A549 (cell line): Measurements from ENCODE around the gene PRKCQ. TPM values are rescaled to one million over a fixed set of nuclear protein-coding genes. Genes with fewer than 3 reads are reported as not detected.

Source experiments
- ATAC-seq, 2 experiments: fragments of 200-7000 bp in 1 of 2; fragments of >200 bp in 1 of 2; cut with Nextera tagmentation in 1 of 2; cut with Tn5 transposase in 1 of 2; 3 replicates each; pipeline versions ENCODE4 v1.8.0 to v1.9.1; 2018 to 2020; ENCODE audit warnings: mild to moderate bottlenecking in 1 of 2, moderate library complexity in 1 of 2
- CTCF ChIA-PET: fragments of 300-600 bp; sonication (Branson Sonifier 250); formaldehyde crosslinking; extraction: SDS; loops from one replicate; lab custom pipeline; 2021; ENCODE audit warnings: antibody characterized with exemption, inconsistent platforms; lab: Yijun Ruan, JAX
- POLR2A ChIA-PET: fragments of 350-600 bp; formaldehyde crosslinking; extraction: SDS; loops from one replicate; lab custom pipeline; 2021; ENCODE audit warnings: antibody characterized with exemption, inconsistent platforms; lab: Yijun Ruan, JAX
- DNase-seq, 2 experiments: peaks; one replicate each; pipeline versions ENCODE4 v3.0.0 to v3.0.0-alpha.2; 2011 to 2016; ENCODE audit warnings: low read depth in 1 of 2, low spot score in 1 of 2
- FAIRE-seq: peaks from 2 replicates; lab custom pipeline; 2011; peaks lifted over from hg19 to GRCh38; lab: Jason Lieb, UNC
- H3K27ac ChIP-seq, 2 experiments: fragments of >200 bp; sonication (Bioruptor Twin); formaldehyde crosslinking; 3 replicates each; pipeline ENCODE4 v1.5.1; 2016 to 2017
- H3K4me1 ChIP-seq: fragments of >200 bp; sonication (Bioruptor Twin); formaldehyde crosslinking; 3 replicates; pipeline ENCODE4 v1.6.1; 2016
- H3K4me2 ChIP-seq: fragments of >200 bp; sonication (Bioruptor Twin); formaldehyde crosslinking; 3 replicates; pipeline ENCODE4 v1.6.1; 2016
- H3K4me3 ChIP-seq: fragments of >200 bp; sonication (Bioruptor Twin); formaldehyde crosslinking; 3 replicates; pipeline ENCODE4 v1.5.1; 2016
- H3K9me3 ChIP-seq: fragments of >200 bp; sonication (Bioruptor Twin); formaldehyde crosslinking; 3 replicates; pipeline ENCODE4 v1.6.1; 2016
- CBX2 ChIP-seq: fragments of 200-600 bp; sonication (generic); IDR thresholded peaks from 2 replicates; pipeline ENCODE4 v1.6.1; 2016; ENCODE audit warnings: low read depth, mild to moderate bottlenecking, borderline replicate concordance
- CBX8 ChIP-seq: fragments of 200-600 bp; sonication (generic); IDR thresholded peaks from 2 replicates; pipeline ENCODE4 v1.6.1; 2016
- CHD4 ChIP-seq: fragments of 200-600 bp; sonication (generic); IDR thresholded peaks from 2 replicates; pipeline ENCODE4 v1.6.1; 2016; ENCODE audit warnings: antibody characterized with exemption, mild to moderate bottlenecking, borderline replicate concordance
- ESRRA ChIP-seq: fragments of 150-350 bp; IDR thresholded peaks from 2 replicates; pipeline ENCODE4 v1.6.1; 2014; ENCODE audit warnings: mild to moderate bottlenecking, low read length, borderline replicate concordance
- FOSB ChIP-seq: fragments of 250-450 bp; sonication (Bioruptor Pico); IDR thresholded peaks from 2 replicates; pipeline ENCODE4 v1.5.0; 2020; ENCODE audit warnings: mild to moderate bottlenecking, moderate library complexity
- HDAC2 ChIP-seq: fragments of 200-600 bp; sonication (generic); IDR thresholded peaks from 2 replicates; pipeline ENCODE4 v1.6.1; 2016
- JUN ChIP-seq, 2 experiments: fragments of >200 bp; sonication (Bioruptor Twin); formaldehyde crosslinking; IDR thresholded peaks; 2 replicates in 1 of 2; 3 replicates in 1 of 2; pipeline ENCODE4 v1.6.1; 2016 to 2017
- JUNB ChIP-seq: fragments of >200 bp; sonication (Bioruptor Twin); formaldehyde crosslinking; IDR thresholded peaks from 2 replicates; pipeline ENCODE4 v1.6.1; 2016
- KDM5A ChIP-seq: fragments of 200-600 bp; sonication (generic); IDR thresholded peaks from 2 replicates; pipeline ENCODE4 v1.6.1; 2016; ENCODE audit warnings: antibody characterized with exemption, mild to moderate bottlenecking
- MAFK ChIP-seq: fragments of 450-650 bp; IDR thresholded peaks from 2 replicates; pipeline ENCODE4 v1.6.1; 2014; ENCODE audit not compliant: partially characterized antibody
- MAZ ChIP-seq: fragments of 150-350 bp; IDR thresholded peaks from 2 replicates; pipeline ENCODE4 v1.6.1; 2014; ENCODE audit warnings: antibody characterized with exemption, low read depth, low read length, borderline replicate concordance
- NPAS2 ChIP-seq: fragments of 250-450 bp; sonication (Bioruptor Pico); IDR thresholded peaks from 2 replicates; pipeline ENCODE4 v1.8.0; 2022; ENCODE audit warnings: mild to moderate bottlenecking, moderate library complexity, borderline replicate concordance
- RAD21 ChIP-seq, 2 experiments: fragments of >200 bp in 1 of 2; sonication (Bioruptor Twin) in 1 of 2; formaldehyde crosslinking in 1 of 2; IDR thresholded peaks in 1 of 2; conservative IDR thresholded peaks in 1 of 2; 2 replicates in 1 of 2; 3 replicates in 1 of 2; pipeline ENCODE4 v1.6.1; 2012 to 2018; ENCODE audit warnings: inconsistent platforms in 1 of 2
- RARB ChIP-seq: fragments of 250-450 bp; sonication (Bioruptor Pico); IDR thresholded peaks from 2 replicates; pipeline ENCODE4 v1.8.0; 2021; ENCODE audit warnings: mild to moderate bottlenecking, moderate library complexity
- RCOR1 ChIP-seq: fragments of 150-350 bp; IDR thresholded peaks from 2 replicates; pipeline ENCODE4 v1.6.1; 2014; ENCODE audit warnings: antibody characterized with exemption, low read length, low read depth
- SMC3 ChIP-seq: fragments of >200 bp; sonication (Bioruptor Twin); formaldehyde crosslinking; IDR thresholded peaks from 3 replicates; pipeline ENCODE4 v1.6.1; 2018; ENCODE audit warnings: inconsistent platforms
- TFCP2L1 ChIP-seq: fragments of 250-450 bp; sonication (Bioruptor Pico); IDR thresholded peaks from 2 replicates; pipeline ENCODE4 v1.5.0; 2021; ENCODE audit warnings: mild to moderate bottlenecking
- TP53 ChIP-seq: fragments of 250-450 bp; sonication (Bioruptor Pico); IDR thresholded peaks from 2 replicates; pipeline ENCODE4 v1.5.0; 2021; ENCODE audit warnings: mild to moderate bottlenecking, moderate library complexity
- WGBS: methylation state at CpG from one replicate; pipeline ENCODE4 v1.1.6; 2017; ENCODE audit errors: missing lambda C conversion rate; 5-methylcytosine and 5-hydroxymethylcytosine counted together
- polyA plus RNA-seq, 4 experiments: library from polyadenylated mRNA; depleted of rRNA in 3 of 4; stranded (reverse); fragments of >200 nt; fragmentation: RNase III in 1 of 4; extraction: RNeasy Plus Mini Kit Qiagen cat#74134 plus additional on column Dnase treatment in 1 of 4; gene quantifications; 2 replicates in 3 of 4; 3 replicates in 1 of 4; pipeline ENCODE4 v1.2.3, GENCODE V29; 2011 to 2017
- TF ChIP-seq, protein P1 (sequence below): fragments of 250-450 bp; sonication (Bioruptor Pico); IDR thresholded peaks from 2 replicates; pipeline ENCODE4 v1.5.0; 2020; ENCODE audit warnings: low read depth, mild to moderate bottlenecking, moderate library complexity
- TF ChIP-seq, protein P2 (sequence below): IDR thresholded peaks from 2 replicates; pipeline ENCODE4 v1.6.1; 2012; ENCODE audit warnings: low read depth, borderline replicate concordance
- TF ChIP-seq, protein P3 (sequence below): IDR thresholded peaks from 2 replicates; pipeline ENCODE4 v1.6.1; 2012
- TF ChIP-seq, protein P4 (sequence below): fragments of 450-650 bp; IDR thresholded peaks from 2 replicates; pipeline ENCODE4 v1.6.1; 2014; ENCODE audit warnings: antibody characterized with exemption
- TF ChIP-seq, protein P5 (sequence below): fragments of >200 bp; sonication (Bioruptor Twin); formaldehyde crosslinking; IDR thresholded peaks from 3 replicates; pipeline ENCODE4 v1.5.1; 2016
- TF ChIP-seq, protein P6 (sequence below): fragments of 250-450 bp; sonication (Bioruptor Pico); IDR thresholded peaks from 2 replicates; pipeline ENCODE4 v1.5.0; 2021; ENCODE audit warnings: mild to moderate bottlenecking, moderate library complexity, borderline replicate concordance

The PRKCQ gene
- polyA plus RNA-seq, 2 of the 4 experiments (the other 2 are of a cell fraction): 3.7 to 7.1 TPM

DNA sequence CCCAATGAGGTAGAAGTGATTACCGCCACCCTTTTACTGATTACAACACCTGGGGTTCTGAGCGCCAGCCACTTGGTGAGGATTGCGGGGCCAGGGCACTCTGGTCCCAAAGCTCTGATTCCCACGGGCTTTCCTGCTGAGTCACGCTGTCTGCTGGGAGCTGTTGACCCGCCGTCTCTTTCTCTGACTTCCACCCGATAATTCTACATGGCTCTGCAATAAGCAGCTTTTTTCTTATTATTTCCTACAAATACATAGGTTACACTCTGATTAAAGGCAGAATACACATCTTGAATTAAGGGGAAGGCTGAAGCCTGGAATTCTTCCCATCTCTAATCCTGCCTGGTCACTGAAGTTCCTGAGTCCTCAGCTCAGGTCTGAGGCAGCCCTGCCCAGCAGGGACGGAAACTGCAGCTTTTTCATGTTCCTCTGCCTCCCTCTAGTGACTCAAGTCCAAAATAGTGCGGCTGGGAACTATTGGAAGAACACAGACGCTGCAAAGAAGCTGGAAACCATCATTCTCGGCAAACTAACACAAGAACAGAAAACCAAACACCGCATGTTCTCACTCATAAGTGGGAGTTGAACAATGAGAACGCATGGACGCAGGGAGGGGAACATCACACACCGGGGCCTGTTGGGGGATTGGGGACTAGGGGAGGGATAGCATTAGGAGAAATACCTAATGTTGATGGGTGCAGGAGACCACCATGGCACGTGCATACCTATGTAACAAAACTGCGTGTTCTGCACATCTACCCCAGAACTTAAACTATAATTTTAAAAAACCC, 178.3 kb downstream of the PRKCQ start (continued):
- TF ChIP-seq RAD21 (conservative IDR thresholded peaks at IDR 0.05 in 1 of 2, IDR thresholded peaks at IDR 0.05 in 1 of 2): peak; percentile 99
- TF ChIP-seq, protein P1, sequence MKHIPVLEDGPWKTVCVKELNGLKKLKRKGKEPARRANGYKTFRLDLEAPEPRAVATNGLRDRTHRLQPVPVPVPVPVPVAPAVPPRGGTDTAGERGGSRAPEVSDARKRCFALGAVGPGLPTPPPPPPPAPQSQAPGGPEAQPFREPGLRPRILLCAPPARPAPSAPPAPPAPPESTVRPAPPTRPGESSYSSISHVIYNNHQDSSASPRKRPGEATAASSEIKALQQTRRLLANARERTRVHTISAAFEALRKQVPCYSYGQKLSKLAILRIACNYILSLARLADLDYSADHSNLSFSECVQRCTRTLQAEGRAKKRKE (CRISPR knock-in tag): no peak
- no peak for TF ChIP-seq CHD4
- TF ChIP-seq, protein P2, sequence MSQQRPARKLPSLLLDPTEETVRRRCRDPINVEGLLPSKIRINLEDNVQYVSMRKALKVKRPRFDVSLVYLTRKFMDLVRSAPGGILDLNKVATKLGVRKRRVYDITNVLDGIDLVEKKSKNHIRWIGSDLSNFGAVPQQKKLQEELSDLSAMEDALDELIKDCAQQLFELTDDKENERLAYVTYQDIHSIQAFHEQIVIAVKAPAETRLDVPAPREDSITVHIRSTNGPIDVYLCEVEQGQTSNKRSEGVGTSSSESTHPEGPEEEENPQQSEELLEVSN: no peak
- no peak for TF ChIP-seq TP53 (CRISPR knock-in tag)
- no peak for TF ChIP-seq RCOR1
- TF ChIP-seq JUN (IDR thresholded peaks at IDR 0.05): peak; percentile 74 to 81
- TF ChIP-seq MAZ: no peak
- no peak for TF ChIP-seq HDAC2
- TF ChIP-seq NPAS2: no peak
- TF ChIP-seq CBX2: no peak
- TF ChIP-seq ESRRA: no peak
- TF ChIP-seq, protein P3, sequence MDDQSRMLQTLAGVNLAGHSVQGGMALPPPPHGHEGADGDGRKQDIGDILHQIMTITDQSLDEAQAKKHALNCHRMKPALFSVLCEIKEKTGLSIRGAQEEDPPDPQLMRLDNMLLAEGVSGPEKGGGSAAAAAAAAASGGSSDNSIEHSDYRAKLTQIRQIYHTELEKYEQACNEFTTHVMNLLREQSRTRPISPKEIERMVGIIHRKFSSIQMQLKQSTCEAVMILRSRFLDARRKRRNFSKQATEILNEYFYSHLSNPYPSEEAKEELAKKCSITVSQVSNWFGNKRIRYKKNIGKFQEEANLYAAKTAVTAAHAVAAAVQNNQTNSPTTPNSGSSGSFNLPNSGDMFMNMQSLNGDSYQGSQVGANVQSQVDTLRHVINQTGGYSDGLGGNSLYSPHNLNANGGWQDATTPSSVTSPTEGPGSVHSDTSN: no peak
- TF ChIP-seq SMC3: peak; percentile 97
- TF ChIP-seq JUNB: peak; percentile 30; the same call in 1 of the 2 replicates
- TF ChIP-seq, protein P4, sequence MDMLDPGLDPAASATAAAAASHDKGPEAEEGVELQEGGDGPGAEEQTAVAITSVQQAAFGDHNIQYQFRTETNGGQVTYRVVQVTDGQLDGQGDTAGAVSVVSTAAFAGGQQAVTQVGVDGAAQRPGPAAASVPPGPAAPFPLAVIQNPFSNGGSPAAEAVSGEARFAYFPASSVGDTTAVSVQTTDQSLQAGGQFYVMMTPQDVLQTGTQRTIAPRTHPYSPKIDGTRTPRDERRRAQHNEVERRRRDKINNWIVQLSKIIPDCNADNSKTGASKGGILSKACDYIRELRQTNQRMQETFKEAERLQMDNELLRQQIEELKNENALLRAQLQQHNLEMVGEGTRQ: no peak
- TF ChIP-seq, protein P5, sequence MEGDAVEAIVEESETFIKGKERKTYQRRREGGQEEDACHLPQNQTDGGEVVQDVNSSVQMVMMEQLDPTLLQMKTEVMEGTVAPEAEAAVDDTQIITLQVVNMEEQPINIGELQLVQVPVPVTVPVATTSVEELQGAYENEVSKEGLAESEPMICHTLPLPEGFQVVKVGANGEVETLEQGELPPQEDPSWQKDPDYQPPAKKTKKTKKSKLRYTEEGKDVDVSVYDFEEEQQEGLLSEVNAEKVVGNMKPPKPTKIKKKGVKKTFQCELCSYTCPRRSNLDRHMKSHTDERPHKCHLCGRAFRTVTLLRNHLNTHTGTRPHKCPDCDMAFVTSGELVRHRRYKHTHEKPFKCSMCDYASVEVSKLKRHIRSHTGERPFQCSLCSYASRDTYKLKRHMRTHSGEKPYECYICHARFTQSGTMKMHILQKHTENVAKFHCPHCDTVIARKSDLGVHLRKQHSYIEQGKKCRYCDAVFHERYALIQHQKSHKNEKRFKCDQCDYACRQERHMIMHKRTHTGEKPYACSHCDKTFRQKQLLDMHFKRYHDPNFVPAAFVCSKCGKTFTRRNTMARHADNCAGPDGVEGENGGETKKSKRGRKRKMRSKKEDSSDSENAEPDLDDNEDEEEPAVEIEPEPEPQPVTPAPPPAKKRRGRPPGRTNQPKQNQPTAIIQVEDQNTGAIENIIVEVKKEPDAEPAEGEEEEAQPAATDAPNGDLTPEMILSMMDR: peak; percentile 89
- no peak for TF ChIP-seq KDM5A

DNA sequence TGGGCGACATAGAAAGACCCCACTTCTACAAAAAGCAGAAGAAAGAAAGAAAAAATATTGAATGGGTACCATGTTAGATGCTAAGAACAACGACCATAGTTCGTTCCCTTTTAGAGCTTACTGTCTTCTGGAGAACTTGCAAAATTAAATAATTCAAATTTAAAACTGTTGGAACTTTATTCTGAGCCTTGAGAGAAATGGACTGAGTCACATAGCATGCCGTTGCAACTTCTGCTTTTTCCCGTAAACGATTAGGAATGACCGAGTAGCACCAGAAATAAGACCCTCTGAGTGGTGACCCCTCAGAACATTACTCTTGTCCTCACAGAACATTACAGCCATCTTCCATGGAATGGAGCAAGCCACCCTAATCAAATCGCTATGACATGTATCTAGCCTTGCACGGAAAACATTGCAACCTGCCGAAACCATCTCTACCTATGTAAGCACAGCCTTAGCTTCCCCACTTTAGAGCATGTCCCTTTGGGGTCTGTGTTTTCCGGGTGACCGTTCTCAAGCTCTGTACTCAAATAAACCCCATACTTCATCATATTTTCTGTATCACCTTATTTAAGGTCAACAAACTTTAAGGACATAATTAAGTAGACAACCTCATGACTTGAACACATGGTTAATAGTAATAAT, 179.1 kb downstream of the PRKCQ start:
- Histone ChIP-seq H3K4me3 (no peak overlapping the region), H3K4me2 (peak overlapping the region; percentile 73), H3K4me1 (peaks cover 70% of the 10 kb centered on the region), H3K9me3 (no peaks in the 10 kb centered on the region), H3K27ac (peak overlapping the region; percentile 91 to 96)
- DNase-seq (no peak), ATAC-seq (peak in 1 of 2 experiments; percentile 7; a peak in 4 of 6 replicates), FAIRE-seq (peak; percentile 80)
- ChIA-PET CTCF (interaction anchor here (0.6 to 10.2 kb wide), 91 partner anchors 7 to 889 kb away, joined by 3 to 332 read pairs (median 7); partner anchors contain the start of genes IL15RA and PFKFB3), POLR2A (interaction anchor here (0.5 to 6.2 kb wide), 15 partner anchors 86 to 315 kb away, joined by 3 to 367 read pairs (median 5); partner anchors contain the start of gene PFKFB3)
- WGBS: 85% methylated on average over 12 of the region's 12 CpGs
- TF ChIP-seq RARB (CRISPR knock-in tag) (0 out of 2 replicates have a peak, but pooled peaks have one; percentile 50), MAFK (no peak), CBX8 (no peak), TFCP2L1 (peak; percentile 82; the same call in 1 of the 2 replicates), FOSB (CRISPR knock-in tag) (0 out of 2 replicates have a peak, but pooled peaks have one; percentile 44)
- TF ChIP-seq, protein P6, sequence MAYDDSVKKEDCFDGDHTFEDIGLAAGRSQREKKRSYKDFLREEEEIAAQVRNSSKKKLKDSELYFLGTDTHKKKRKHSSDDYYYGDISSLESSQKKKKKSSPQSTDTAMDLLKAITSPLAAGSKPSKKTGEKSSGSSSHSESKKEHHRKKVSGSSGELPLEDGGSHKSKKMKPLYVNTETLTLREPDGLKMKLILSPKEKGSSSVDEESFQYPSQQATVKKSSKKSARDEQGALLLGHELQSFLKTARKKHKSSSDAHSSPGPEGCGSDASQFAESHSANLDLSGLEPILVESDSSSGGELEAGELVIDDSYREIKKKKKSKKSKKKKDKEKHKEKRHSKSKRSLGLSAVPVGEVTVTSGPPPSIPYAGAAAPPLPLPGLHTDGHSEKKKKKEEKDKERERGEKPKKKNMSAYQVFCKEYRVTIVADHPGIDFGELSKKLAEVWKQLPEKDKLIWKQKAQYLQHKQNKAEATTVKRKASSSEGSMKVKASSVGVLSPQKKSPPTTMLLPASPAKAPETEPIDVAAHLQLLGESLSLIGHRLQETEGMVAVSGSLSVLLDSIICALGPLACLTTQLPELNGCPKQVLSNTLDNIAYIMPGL: no peak
